ENCODE measurements around the gene CASKIN1. TPM values are rescaled to one million over a fixed set of nuclear protein-coding genes. Genes with fewer than 3 reads are reported as not detected.

CASKIN1 gene
- total and polyA plus RNA-seq, 2 of the 8 experiments (the other 6 are each of a cell fraction or from before 2014, with no cell fraction given) = 1.2 to 6.4 TPM

GRCh38 chr16:2235695-2236336 is 39.4 kb upstream of the CASKIN1 start:
- Histone ChIP-seq H2BK15ac (ENCODE audit: low read length) (no peak overlapping the region), H3K36me3 (ENCODE audit: control insufficient read depth in 2 of 4, insufficient read depth in 4 of 4, low read length in 3 of 4) (peaks cover 3 to 40% (median 5%) of the 10 kb centered on the region in 4 experiments; a peak in 4 of 8 replicates), H3K9me3 (ENCODE audit: insufficient read depth in 2 of 2, low read depth in 1 of 2, low read length in 1 of 2) (no peaks in the 10 kb centered on the region), H3K4ac (replicated peaks; ENCODE audit: insufficient read length, low read depth, low read length) (no peak overlapping the region), H3K79me2 (ENCODE audit: control insufficient read depth in 1 of 2, insufficient read depth in 2 of 2, low read length in 2 of 2) (no peaks in the 10 kb centered on the region), H2BK20ac (ENCODE audit: low read length) (no peak overlapping the region), H3K4me1 (replicated peaks in 1 of 4; ENCODE audit: control insufficient read depth in 3 of 4, insufficient read depth in 4 of 4, low read length in 3 of 4) (peaks cover 0 to 19% (median 10%) of the 10 kb centered on the region in 4 experiments; a peak in 5 of 7 replicates), H3K27ac (ENCODE audit: low read depth, low read length) (no peak overlapping the region), H2AFZ (ENCODE audit: low read length) (no peak overlapping the region), H4K8ac (ENCODE audit: extremely low read depth, insufficient read depth, low read length) (no peak overlapping the region), H2AK5ac (ENCODE audit: low read depth, low read length) (no peak overlapping the region), H3K23me2 (ENCODE audit: low read depth, low read length) (peaks cover 16% of the 10 kb centered on the region; the same call in 1 of the 2 replicates), H2BK5ac (ENCODE audit: low read depth, low read length) (no peak overlapping the region), H2BK120ac (replicated peaks; ENCODE audit: low read depth, low read length) (no peak overlapping the region), H3K14ac (ENCODE audit: insufficient read length) (no peak overlapping the region), H3K79me1 (ENCODE audit: low read depth, low read length) (no peaks in the 10 kb centered on the region), H3K23ac (ENCODE audit: insufficient read length) (no peak overlapping the region), H3K9ac (replicated peaks in 1 of 4; ENCODE audit: extremely low read depth in 1 of 4, low read depth in 3 of 4, low read length in 3 of 4) (no peak overlapping the region), H4K91ac (replicated peaks; ENCODE audit: insufficient read length, low read length) (no peak overlapping the region), H3K4me3 (ENCODE audit: extremely low read depth in 1 of 4, insufficient read depth in 2 of 4, low read depth in 3 of 4, low read length in 4 of 4) (peak overlapping the region in 1 of 4 experiments; percentile 63; a peak in 3 of 8 replicates), H3K4me2 (ENCODE audit: insufficient read depth in 1 of 2, low read depth in 2 of 2, low read length in 2 of 2) (peak overlapping the region; percentile 78 to 82), H2BK12ac (ENCODE audit: low read depth, low read length) (no peak overlapping the region), H3K18ac (ENCODE audit: extremely low read depth, low read length) (no peak overlapping the region), H4K20me1 (replicated peaks in 1 of 2; ENCODE audit: control insufficient read depth in 1 of 2, insufficient read depth in 2 of 2, low read length in 2 of 2) (peaks cover 0 to 14% of the 10 kb centered on the region in 2 experiments), H3K27me3 (replicated peaks in 1 of 4; ENCODE audit: control insufficient read depth in 3 of 4, extremely low read depth in 1 of 4, insufficient read depth in 3 of 4, low read length in 3 of 4) (peaks cover 4 to 20% (median 16%) of the 10 kb centered on the region in 4 experiments; a peak in 6 of 7 replicates), H4K5ac (ENCODE audit: insufficient read length, low read depth, low read length) (no peak overlapping the region), H3K56ac (replicated peaks; ENCODE audit: insufficient read length, low read depth, low read length) (no peak overlapping the region)
- 80% methylated on average over 19 of the region's 19 CpGs; no CpG with 5 or more reads in 1 of the 2 experiments for WGBS, 2 experiments (ENCODE audit: extremely low coverage in 1 of 2, insufficient coverage in 1 of 2, insufficient read length in 1 of 2, insufficient replicate concordance in 2 of 2, low coverage in 1 of 2, low lambda C conversion rate in 2 of 2, missing lambda C conversion rate in 1 of 2)
- POLR2A ChIA-PET (ENCODE audit: partially characterized antibody) = interaction anchor here (0.8 to 8.6 kb wide), 17 partner anchors 9 to 296 kb away, joined by 3 to 181 read pairs (median 6); partner anchors contain the start of genes CEMP1, E4F1, ECI1 and MLST8
- CTCF ChIA-PET (ENCODE audit: partially characterized antibody) = interaction anchor here (1.0 to 2.7 kb wide), 4 partner anchors 9 to 41 kb away, joined by 4 to 9 read pairs (median 6); partner anchors contain the start of gene ECI1
- DNase-seq (ENCODE audit: low read depth in 1 of 2, low spot score in 2 of 2) (no peak), FAIRE-seq (no peak)
- TF ChIP-seq TEAD4 (IDR thresholded peaks at IDR 0.05; ENCODE audit: low read depth, low read length) (no peak), JUN (IDR thresholded peaks at IDR 0.05; ENCODE audit: low read depth, low read length) (no peak), SRF (IDR thresholded peaks at IDR 0.05; ENCODE audit: low read depth, low read length) (no peak), HDAC6 (IDR thresholded peaks at IDR 0.05; ENCODE audit: low read depth, low read length) (no peak), TAF7 (optimal IDR thresholded peaks at IDR 0.05; ENCODE audit: borderline replicate concordance, low read depth, low read length) (no peak), ATF2 (IDR thresholded peaks at IDR 0.05; ENCODE audit: low read length) (no peak), CREB1 (IDR thresholded peaks at IDR 0.05) (no peak), SP1 (IDR thresholded peaks at IDR 0.05; ENCODE audit: low read depth, low read length) (no peak), SUZ12 (IDR thresholded peaks at IDR 0.05; ENCODE audit: low read length) (no peak), E2F6 (IDR thresholded peaks at IDR 0.05) (no peak), KDM5A (IDR thresholded peaks at IDR 0.05; ENCODE audit: low read length) (no peak)

Data from H1 (cell line).